Activated naive CD8-positive, alpha-beta T cell (primary cell): Measurements from ENCODE around the gene PRR12.

Experiments used
- H3K27ac Mint-ChIP-seq: one replicate; pipeline ENCODE4 v1.8.0; 2021; ENCODE audit warnings: mixed read lengths
- H3K27me3 Mint-ChIP-seq: one replicate; pipeline ENCODE4 v1.8.0; 2021; ENCODE audit warnings: mixed read lengths
- H3K36me3 Mint-ChIP-seq: one replicate; pipeline ENCODE4 v1.8.0; 2021; ENCODE audit warnings: mixed read lengths
- H3K4me1 Mint-ChIP-seq: one replicate; pipeline ENCODE4 v1.8.0; 2021; ENCODE audit warnings: low read depth, mixed read lengths
- H3K4me3 Mint-ChIP-seq: one replicate; pipeline ENCODE4 v1.8.0; 2021; ENCODE audit warnings: mild to moderate bottlenecking, mixed read lengths
- H3K9me3 Mint-ChIP-seq: one replicate; pipeline ENCODE4 v1.8.0; 2021; ENCODE audit warnings: low read depth, mixed read lengths

Gene PRR12, protein sequence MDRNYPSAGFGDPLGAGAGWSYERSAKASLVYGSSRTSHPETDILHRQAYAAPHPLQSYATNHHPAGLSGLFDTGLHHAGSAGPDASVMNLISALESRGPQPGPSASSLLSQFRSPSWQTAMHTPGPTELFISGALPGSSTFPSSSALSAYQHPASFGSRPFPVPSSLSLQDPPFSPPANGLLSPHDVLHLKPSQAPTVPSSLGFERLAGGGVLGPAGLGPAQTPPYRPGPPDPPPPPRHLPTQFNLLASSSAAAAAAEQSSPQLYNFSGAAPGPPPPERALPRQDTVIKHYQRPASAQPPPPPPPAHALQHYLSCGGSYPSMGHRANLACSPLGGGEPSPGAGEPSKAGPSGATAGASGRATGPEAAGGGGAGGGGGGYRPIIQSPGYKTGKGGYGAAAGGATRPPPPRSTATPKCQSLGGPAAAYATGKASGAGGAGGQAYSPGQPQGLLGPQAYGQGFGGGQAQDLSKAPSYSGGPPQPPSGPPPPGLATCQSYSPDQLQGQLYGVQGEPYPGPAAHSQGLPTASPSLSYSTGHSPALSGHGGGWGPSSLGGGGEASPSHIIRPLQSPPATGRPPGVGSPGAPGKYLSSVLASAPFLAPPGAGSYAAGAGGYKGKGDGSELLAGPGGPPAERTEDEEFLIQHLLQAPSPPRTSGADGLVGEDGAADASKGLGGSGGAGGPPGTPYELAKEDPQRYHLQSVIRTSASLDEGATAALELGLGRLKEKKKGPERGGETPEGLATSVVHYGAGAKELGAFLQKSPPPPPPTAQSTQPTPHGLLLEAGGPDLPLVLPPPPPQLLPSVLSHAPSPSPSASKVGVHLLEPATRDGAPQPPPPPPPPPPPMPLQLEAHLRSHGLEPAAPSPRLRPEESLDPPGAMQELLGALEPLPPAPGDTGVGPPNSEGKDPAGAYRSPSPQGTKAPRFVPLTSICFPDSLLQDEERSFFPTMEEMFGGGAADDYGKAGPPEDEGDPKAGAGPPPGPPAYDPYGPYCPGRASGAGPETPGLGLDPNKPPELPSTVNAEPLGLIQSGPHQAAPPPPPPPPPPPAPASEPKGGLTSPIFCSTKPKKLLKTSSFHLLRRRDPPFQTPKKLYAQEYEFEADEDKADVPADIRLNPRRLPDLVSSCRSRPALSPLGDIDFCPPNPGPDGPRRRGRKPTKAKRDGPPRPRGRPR (N-terminal part only)

DNA sequence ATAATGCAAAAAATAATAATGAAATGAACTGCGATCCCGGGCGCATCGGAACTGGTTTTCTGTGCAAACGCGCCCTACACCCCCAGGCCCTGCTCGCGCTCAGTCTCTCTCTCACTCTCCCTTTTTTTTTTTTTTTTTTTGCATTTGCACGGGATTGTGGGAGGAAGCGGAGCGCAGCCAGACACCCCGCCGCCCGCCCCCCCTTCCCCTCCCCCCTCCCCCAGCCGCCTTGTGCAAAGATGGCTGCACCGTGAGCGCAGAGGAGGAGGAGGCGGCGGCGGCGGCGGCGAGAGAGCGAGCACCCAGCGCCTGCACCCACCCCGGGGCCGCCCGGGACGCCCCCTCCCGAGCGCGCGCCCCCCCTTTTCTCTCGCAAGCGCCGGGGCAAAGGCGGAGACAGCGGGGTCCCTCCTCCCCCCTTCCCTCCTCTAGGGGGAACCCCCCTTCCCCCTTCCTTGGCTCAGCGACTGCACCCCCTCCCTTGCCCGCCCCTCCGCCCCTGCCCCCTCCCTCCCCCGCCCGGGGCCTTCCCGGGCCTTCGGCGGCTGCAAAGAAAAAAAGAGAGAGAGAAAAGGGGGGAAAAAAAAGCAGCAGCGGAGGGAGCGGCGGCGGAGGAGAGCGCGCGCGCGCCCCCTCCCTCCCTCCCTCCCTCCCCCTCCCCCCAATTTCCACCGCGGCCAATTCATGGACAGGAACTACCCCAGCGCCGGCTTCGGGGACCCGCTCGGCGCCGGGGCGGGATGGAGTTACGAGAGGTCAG, at the start of gene PRR12:
Gene PRR12, plus strand, starts transcription at position 212 of the 760 bp plus-strand sequence. Its CDS starts 473 bp downstream, at position 685.
- peaks cover 30% of the 10 kb centered on the region for H3K4me1 Mint-ChIP-seq
- peaks cover 4% of the 10 kb centered on the region for H3K36me3 Mint-ChIP-seq
- no peaks in the 10 kb centered on the region for H3K27me3 Mint-ChIP-seq
- H3K4me3 Mint-ChIP-seq, result peak within 1 kb of the TSS; percentile 88
- no peaks in the 10 kb centered on the region for H3K9me3 Mint-ChIP-seq
- peak within 1 kb of the TSS; percentile 92 for H3K27ac Mint-ChIP-seq

GRCh38 chr19:49541914-49542313, 49.1 kb upstream of the PRR12 start:
- Mint-ChIP-seq H3K4me1 (peaks cover 8% of the 10 kb centered on the region), H3K4me3 (no peak overlapping the region), H3K36me3 (peaks cover 2% of the 10 kb centered on the region), H3K27me3 (no peaks in the 10 kb centered on the region), H3K27ac (no peak overlapping the region), H3K9me3 (no peaks in the 10 kb centered on the region)

- Mint-ChIP-seq H3K27me3 (no peaks in the 10 kb centered on the region), H3K27ac (no peak overlapping the region), H3K4me3 (no peak overlapping the region), H3K4me1 (peaks cover 14% of the 10 kb centered on the region), H3K9me3 (no peaks in the 10 kb centered on the region), H3K36me3 (peaks cover 2% of the 10 kb centered on the region)
Measured at GRCh38 chr19:49542446-49542845, 48.5 kb upstream of the PRR12 start.

GRCh38 chr19:49543032-49543431, 48.0 kb upstream of the PRR12 start:
- Mint-ChIP-seq H3K4me3 (no peak overlapping the region), H3K4me1 (peaks cover 14% of the 10 kb centered on the region), H3K36me3 (peaks cover 2% of the 10 kb centered on the region), H3K27me3 (no peaks in the 10 kb centered on the region), H3K9me3 (no peaks in the 10 kb centered on the region), H3K27ac (no peak overlapping the region)

DNA sequence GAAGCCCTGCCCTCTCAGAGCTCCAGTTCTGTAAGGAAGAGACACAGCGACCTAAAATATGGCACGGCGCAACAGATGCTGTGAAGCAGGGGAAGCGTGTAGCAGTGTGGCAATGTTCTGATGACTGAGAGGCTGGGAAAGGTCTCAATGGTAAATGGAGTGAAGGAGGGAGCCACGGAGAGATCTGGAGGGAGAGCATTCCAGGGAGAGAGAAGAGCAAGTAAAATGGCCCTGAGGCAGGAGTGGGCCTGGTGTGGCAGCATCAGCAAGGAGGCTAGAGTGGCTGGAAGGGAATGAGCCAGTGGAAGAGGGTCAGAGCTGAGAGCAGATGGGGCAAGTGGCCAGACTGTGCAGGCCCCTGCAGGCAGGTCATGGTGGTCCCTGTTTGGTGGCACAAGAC, 46.8 kb upstream of the PRR12 start:
- Mint-ChIP-seq H3K4me1 (peaks cover 24% of the 10 kb centered on the region), H3K27ac (peak overlapping the region; percentile 1), H3K36me3 (peaks cover 2% of the 10 kb centered on the region), H3K9me3 (no peaks in the 10 kb centered on the region), H3K4me3 (no peak overlapping the region), H3K27me3 (no peaks in the 10 kb centered on the region)

GRCh38 chr19:49546825-49547565, 44.0 kb upstream of the PRR12 start:
- H3K9me3 Mint-ChIP-seq, result no peaks in the 10 kb centered on the region
- peaks cover 42% of the 10 kb centered on the region for H3K4me1 Mint-ChIP-seq
- H3K27ac Mint-ChIP-seq, result peak overlapping the region; percentile 61
- H3K36me3 Mint-ChIP-seq, result peaks cover 2% of the 10 kb centered on the region
- no peaks in the 10 kb centered on the region for H3K27me3 Mint-ChIP-seq
- peak overlapping the region; percentile 83 for H3K4me3 Mint-ChIP-seq

- Mint-ChIP-seq H3K9me3 (no peaks in the 10 kb centered on the region), H3K27me3 (no peaks in the 10 kb centered on the region), H3K4me3 (peak overlapping the region; percentile 59), H3K4me1 (peaks cover 57% of the 10 kb centered on the region), H3K36me3 (no peaks in the 10 kb centered on the region), H3K27ac (peak overlapping the region; percentile 90)
Measured at GRCh38 chr19:49549045-49549444, 41.9 kb upstream of the PRR12 start.

- Mint-ChIP-seq H3K9me3 (no peaks in the 10 kb centered on the region), H3K4me3 (no peak overlapping the region), H3K27ac (peak overlapping the region; percentile 86)
Measured at GRCh38 chr19:49551531-49551930, 39.5 kb upstream of the PRR12 start.

GRCh38 chr19:49552749-49553148, 38.2 kb upstream of the PRR12 start:
- H3K36me3 Mint-ChIP-seq, result peaks cover 7% of the 10 kb centered on the region
- no peaks in the 10 kb centered on the region for H3K27me3 Mint-ChIP-seq
- H3K4me1 Mint-ChIP-seq, result peaks cover 67% of the 10 kb centered on the region

More at GRCh38 chr19:49551531-49551930, 39.5 kb upstream of the PRR12 start:
- Mint-ChIP-seq H3K27me3 (no peaks in the 10 kb centered on the region), H3K4me1 (peaks cover 68% of the 10 kb centered on the region), H3K36me3 (peaks cover 4% of the 10 kb centered on the region)

DNA sequence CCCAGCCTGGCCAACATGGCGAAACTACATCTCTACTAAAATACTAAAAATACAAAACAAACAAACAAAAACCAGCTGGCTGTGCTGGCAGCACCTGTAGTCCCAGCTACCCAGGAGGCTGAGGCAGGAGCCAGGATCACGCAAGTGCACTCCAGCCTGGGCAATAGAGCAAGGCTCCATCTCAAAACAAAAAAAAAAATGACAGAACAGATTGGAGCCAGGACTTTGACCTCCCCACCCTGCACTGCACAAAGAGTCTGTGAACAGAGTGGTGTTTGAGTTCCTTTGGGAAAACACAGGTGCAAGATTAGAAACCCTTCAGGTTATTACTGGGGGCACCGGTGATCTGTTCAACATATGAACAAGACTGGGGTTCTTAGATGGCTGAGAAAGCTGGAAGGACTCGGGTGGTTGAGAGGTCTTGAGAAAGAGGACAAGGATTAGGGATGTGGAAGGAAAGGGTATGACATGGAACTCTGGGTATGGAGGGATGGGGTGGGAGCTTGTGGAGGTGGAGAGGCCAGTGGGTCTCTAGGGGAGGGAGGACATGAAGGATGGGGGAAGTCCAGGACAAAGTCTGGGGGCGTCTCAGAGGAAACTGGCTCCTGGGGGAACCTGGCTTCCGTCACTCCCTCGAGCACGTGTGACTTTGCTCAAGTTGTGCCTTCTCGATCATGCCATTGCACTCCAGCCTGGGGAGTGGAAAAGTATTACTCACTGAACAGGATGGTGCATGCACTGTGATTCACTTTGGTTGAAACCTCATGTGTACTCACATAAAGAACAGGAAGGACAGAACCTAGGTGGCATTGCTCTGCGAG, 37.3 kb upstream of the PRR12 start:
- Mint-ChIP-seq H3K4me1 (peaks cover 66% of the 10 kb centered on the region), H3K36me3 (peaks cover 7% of the 10 kb centered on the region), H3K9me3 (no peaks in the 10 kb centered on the region), H3K27ac (peak overlapping the region; percentile 99), H3K27me3 (no peaks in the 10 kb centered on the region), H3K4me3 (peak overlapping the region; percentile 61)

More at GRCh38 chr19:49552749-49553148, 38.2 kb upstream of the PRR12 start:
- H3K9me3 Mint-ChIP-seq, result no peaks in the 10 kb centered on the region
- peak overlapping the region; percentile 60 for H3K4me3 Mint-ChIP-seq
- peak overlapping the region; percentile 93 for H3K27ac Mint-ChIP-seq

GRCh38 chr19:49554701-49555181, 36.2 kb upstream of the PRR12 start:
- peak overlapping the region; percentile 77 for H3K4me3 Mint-ChIP-seq
- peaks cover 67% of the 10 kb centered on the region for H3K4me1 Mint-ChIP-seq
- peaks cover 9% of the 10 kb centered on the region for H3K36me3 Mint-ChIP-seq
- no peaks in the 10 kb centered on the region for H3K9me3 Mint-ChIP-seq
- peak overlapping the region; percentile 99 for H3K27ac Mint-ChIP-seq
- no peaks in the 10 kb centered on the region for H3K27me3 Mint-ChIP-seq

- H3K4me1 Mint-ChIP-seq, result peaks cover 69% of the 10 kb centered on the region
- H3K4me3 Mint-ChIP-seq, result peak overlapping the region; percentile 70
- peak overlapping the region; percentile 99 for H3K27ac Mint-ChIP-seq
- no peaks in the 10 kb centered on the region for H3K9me3 Mint-ChIP-seq
- H3K36me3 Mint-ChIP-seq, result peaks cover 9% of the 10 kb centered on the region
- H3K27me3 Mint-ChIP-seq, result no peaks in the 10 kb centered on the region
Measured at GRCh38 chr19:49555600-49556411, 35.2 kb upstream of the PRR12 start.
